ENCODE data around the gene NISCH. TPM values are rescaled to one million over a fixed set of nuclear protein-coding genes. Genes with fewer than 3 reads are reported as not detected.

The NISCH gene
- polyA plus RNA-seq, 3 donors: 9.7 to 106 (median 13.1) TPM

DNA sequence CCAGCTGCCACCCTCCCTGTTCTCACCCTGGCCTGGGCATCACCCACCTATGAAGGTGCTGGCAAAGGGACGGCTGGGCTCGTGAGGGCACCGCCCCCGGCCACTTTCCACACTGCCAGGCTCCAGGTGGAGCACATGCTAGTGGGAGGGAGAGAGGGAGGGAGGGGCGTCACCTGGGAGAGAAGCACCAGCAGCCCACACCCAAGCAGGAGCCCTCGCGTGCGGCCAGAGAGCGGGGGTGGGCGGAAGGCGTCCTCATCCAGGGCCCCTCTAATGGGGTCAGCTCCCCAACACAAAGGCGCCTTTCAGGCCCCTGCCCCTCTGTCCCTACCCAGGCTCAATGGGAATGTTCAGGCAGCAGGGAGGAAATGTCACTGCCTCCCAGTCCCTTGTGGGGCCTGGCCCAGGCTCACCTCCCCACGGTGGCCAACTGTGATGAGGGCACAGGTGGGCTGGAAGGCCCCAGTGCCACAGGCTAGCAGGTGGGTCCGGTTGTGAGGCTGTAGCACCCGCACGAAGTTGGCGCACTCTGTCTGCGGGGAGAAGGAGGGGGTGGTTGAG lies 13.6 kb upstream of the NISCH start:
- TF ChIP-seq, protein P1, sequence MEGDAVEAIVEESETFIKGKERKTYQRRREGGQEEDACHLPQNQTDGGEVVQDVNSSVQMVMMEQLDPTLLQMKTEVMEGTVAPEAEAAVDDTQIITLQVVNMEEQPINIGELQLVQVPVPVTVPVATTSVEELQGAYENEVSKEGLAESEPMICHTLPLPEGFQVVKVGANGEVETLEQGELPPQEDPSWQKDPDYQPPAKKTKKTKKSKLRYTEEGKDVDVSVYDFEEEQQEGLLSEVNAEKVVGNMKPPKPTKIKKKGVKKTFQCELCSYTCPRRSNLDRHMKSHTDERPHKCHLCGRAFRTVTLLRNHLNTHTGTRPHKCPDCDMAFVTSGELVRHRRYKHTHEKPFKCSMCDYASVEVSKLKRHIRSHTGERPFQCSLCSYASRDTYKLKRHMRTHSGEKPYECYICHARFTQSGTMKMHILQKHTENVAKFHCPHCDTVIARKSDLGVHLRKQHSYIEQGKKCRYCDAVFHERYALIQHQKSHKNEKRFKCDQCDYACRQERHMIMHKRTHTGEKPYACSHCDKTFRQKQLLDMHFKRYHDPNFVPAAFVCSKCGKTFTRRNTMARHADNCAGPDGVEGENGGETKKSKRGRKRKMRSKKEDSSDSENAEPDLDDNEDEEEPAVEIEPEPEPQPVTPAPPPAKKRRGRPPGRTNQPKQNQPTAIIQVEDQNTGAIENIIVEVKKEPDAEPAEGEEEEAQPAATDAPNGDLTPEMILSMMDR (IDR thresholded peaks at IDR 0.05): no peak
- H3K27me3 ChIP-seq (ENCODE audit: control insufficient read depth in 2 of 2, insufficient read depth in 2 of 2, low read length in 2 of 2): no peaks in the 10 kb centered on the region
- Mint-ChIP-seq H3K4me1 (peaks cover 9% of the 10 kb centered on the region), H3K4me3 (no peak overlapping the region), H3K27ac (no peak overlapping the region), H3K27me3 (ENCODE audit: low read depth in 3 of 3) (peaks cover 0 to 9% (median 6%) of the 10 kb centered on the region in 3 donors), H3K36me3 (no peaks in the 10 kb centered on the region), H3K9me3 (no peaks in the 10 kb centered on the region)
- H3K27ac ChIP-seq (ENCODE audit: low read depth in 1 of 2, low read length in 2 of 2): no peak overlapping the region
- no peak overlapping the region for H3K4me2 ChIP-seq (replicated peaks; ENCODE audit: extremely low read depth, low read length, poor library complexity, severe bottlenecking)
- H2AFZ ChIP-seq (ENCODE audit: insufficient read depth, low read depth, low read length, poor library complexity, severe bottlenecking): no peak overlapping the region
- H3K79me2 ChIP-seq (ENCODE audit: insufficient read depth, low read length): no peaks in the 10 kb centered on the region
- intact Hi-C loops (cut with micrococcal nuclease): no loop called here
- H3K9ac ChIP-seq (ENCODE audit: insufficient read depth, low read length, poor library complexity, severe bottlenecking): no peak overlapping the region
- 95% methylated on average over 8 of the region's 18 CpGs for WGBS (ENCODE audit: insufficient coverage)
- H4K20me1 ChIP-seq (ENCODE audit: insufficient read depth, low read length): no peaks in the 10 kb centered on the region
- H3K4me1 ChIP-seq (ENCODE audit: control insufficient read depth in 1 of 2, insufficient read depth in 2 of 2, low read length in 2 of 2): peaks cover 13 to 19% of the 10 kb centered on the region in 2 donors
- H3K4me3 ChIP-seq (replicated peaks in 1 of 3; ENCODE audit: low read depth in 2 of 3, low read length in 3 of 3): no peak overlapping the region
- DNase-seq: no peak
- H3K36me3 ChIP-seq (replicated peaks in 1 of 2; ENCODE audit: control insufficient read depth in 1 of 2, insufficient read depth in 2 of 2, low read length in 2 of 2): no peaks in the 10 kb centered on the region
- H3K9me3 ChIP-seq (replicated peaks in 1 of 2; ENCODE audit: control insufficient read depth in 1 of 2, insufficient read depth in 1 of 2, low read length in 2 of 2): no peaks in the 10 kb centered on the region

GRCh38 chr3:52442409-52443267 lies 12.8 kb upstream of the NISCH start:
- Histone ChIP-seq H3K4me2 (replicated peaks; ENCODE audit: extremely low read depth, low read length, poor library complexity, severe bottlenecking) (no peak overlapping the region), H3K27ac (ENCODE audit: low read depth in 1 of 2, low read length in 2 of 2) (no peak overlapping the region), H3K4me1 (ENCODE audit: control insufficient read depth in 1 of 2, insufficient read depth in 2 of 2, low read length in 2 of 2) (peaks cover 5 to 11% of the 10 kb centered on the region in 2 donors), H3K27me3 (ENCODE audit: control insufficient read depth in 2 of 2, insufficient read depth in 2 of 2, low read length in 2 of 2) (no peaks in the 10 kb centered on the region), H3K4me3 (replicated peaks in 1 of 3; ENCODE audit: low read depth in 2 of 3, low read length in 3 of 3) (no peak overlapping the region), H2AFZ (ENCODE audit: insufficient read depth, low read depth, low read length, poor library complexity, severe bottlenecking) (no peak overlapping the region), H3K9ac (ENCODE audit: insufficient read depth, low read length, poor library complexity, severe bottlenecking) (no peak overlapping the region), H3K79me2 (ENCODE audit: insufficient read depth, low read length) (no peaks in the 10 kb centered on the region), H4K20me1 (ENCODE audit: insufficient read depth, low read length) (no peaks in the 10 kb centered on the region), H3K36me3 (replicated peaks in 1 of 2; ENCODE audit: control insufficient read depth in 1 of 2, insufficient read depth in 2 of 2, low read length in 2 of 2) (no peaks in the 10 kb centered on the region), H3K9me3 (replicated peaks in 1 of 2; ENCODE audit: control insufficient read depth in 1 of 2, insufficient read depth in 1 of 2, low read length in 2 of 2) (no peaks in the 10 kb centered on the region)
- Mint-ChIP-seq H3K36me3 (no peaks in the 10 kb centered on the region), H3K4me3 (no peak overlapping the region), H3K27ac (peak overlapping the region in 1 of 7 donors; percentile 23), H3K9me3 (no peaks in the 10 kb centered on the region), H3K27me3 (ENCODE audit: low read depth in 3 of 3) (peaks cover 0 to 9% (median 6%) of the 10 kb centered on the region in 3 donors), H3K4me1 (peaks cover 6% of the 10 kb centered on the region)
- TF ChIP-seq, protein P1 (IDR thresholded peaks at IDR 0.05): no peak
- DNase-seq: no peak
- 96% methylated on average over 13 of the region's 16 CpGs for WGBS (ENCODE audit: insufficient coverage)
- intact Hi-C loops (cut with micrococcal nuclease): no loop called here

All from CD14-positive monocyte (primary cell).